Body of pancreas (tissue), 4 donors: ENCODE measurements around the gene ROBO2. TPM values are rescaled to one million over a fixed set of nuclear protein-coding genes. Genes with fewer than 3 reads are reported as not detected.

Source experiments
- ATAC-seq: fragments of 150-250 bp; one replicate; pipeline ENCODE4 v1.9.1; 2016
- DNase-seq, 4 donors: peaks; one replicate each; pipeline ENCODE4 v3.0.0-alpha.2; 2019
- H3K27ac ChIP-seq, 4 donors: fragments of 200-600 bp; sonication (generic); 1 replicate in 3 of 4; 2 replicates in 1 of 4; pipeline versions ENCODE4 v1.5.1 to v1.6.1; 2016 to 2019; ENCODE audit warnings: mild to moderate bottlenecking in 1 of 4, mixed read lengths in 1 of 4, moderate library complexity in 1 of 4
- H3K27me3 ChIP-seq, 2 donors: fragments of 200-600 bp; sonication (generic); one replicate each; pipeline ENCODE4 v1.6.0; 2016; ENCODE audit warnings: mild to moderate bottlenecking in 1 of 2
- H3K36me3 ChIP-seq, 2 donors: fragments of 200-600 bp; sonication (generic); replicated peaks in 1 of 2; 2 replicates each; pipeline ENCODE4 v1.5.1; 2016; ENCODE audit warnings: low read depth in 2 of 2; ENCODE audit not compliant: insufficient read depth in 1 of 2
- H3K4me1 ChIP-seq: fragments of 200-600 bp; sonication (generic); one replicate; pipeline ENCODE4 v1.6.0; 2016
- H3K4me3 ChIP-seq, 2 donors: fragments of 200-600 bp; sonication (generic); 1 replicate in 1 of 2; 2 replicates in 1 of 2; pipeline ENCODE4 v1.5.1; 2016 to 2019
- H3K9me3 ChIP-seq, 3 donors: fragments of 200-600 bp; sonication (generic); 1 replicate in 2 of 3; 2 replicates in 1 of 3; pipeline ENCODE4 v1.5.1; 2016
- CTCF ChIP-seq, 7 experiments: fragments of 450-650 bp in 4 of 7; fragments of 200-600 bp in 3 of 7; sonication (generic) in 3 of 7; IDR thresholded peaks; one replicate each; pipeline ENCODE4 v1.5.1; 2016 to 2019; ENCODE audit warnings: antibody characterized with exemption in 7 of 7
- POLR2A ChIP-seq, 3 donors: fragments of 450-650 bp; IDR thresholded peaks; one replicate each; pipeline ENCODE4 v1.6.1; 2016; ENCODE audit warnings: antibody characterized with exemption in 3 of 3, mild to moderate bottlenecking in 2 of 3
- WGBS, 2 donors: methylation state at CpG; one replicate each; pipeline ENCODE4 v1.1.5; 2017; 5-methylcytosine and 5-hydroxymethylcytosine counted together
- intact Hi-C: fragments of 100-400 bp; cut with DNase I; formaldehyde crosslinking; loops from one replicate; pipeline ENCODE4 v1.15.1; 2023
- total RNA-seq, 2 donors: library from RNA; depleted of rRNA; stranded (reverse); fragments of >200 nt; gene quantifications; one replicate each; pipeline ENCODE4 v1.1.0, GENCODE V29; 2016

The ROBO2 gene
- total RNA-seq, 2 donors from 2014 or later = 1.3 to 3.0 TPM

GRCh38 chr3:77536038-77536775 is 496.3 kb downstream of the ROBO2 start:
- H3K4me3 ChIP-seq = no peak overlapping the region
- H3K4me1 ChIP-seq = no peaks in the 10 kb centered on the region
- H3K27me3 ChIP-seq = no peaks in the 10 kb centered on the region
- WGBS, 2 donors = 59 to 76% methylated on average over 3 of the region's 3 CpGs
- intact Hi-C loops = no loop called here
- DNase-seq = no peak
- ATAC-seq = no peak
- H3K36me3 ChIP-seq = no peaks in the 10 kb centered on the region
- TF ChIP-seq POLR2A (IDR thresholded peaks at IDR 0.05) (no peak), CTCF (IDR thresholded peaks at IDR 0.05) (no peak)
- H3K9me3 ChIP-seq = peaks cover 0 to 6% (median 0%) of the 10 kb centered on the region in 3 donors
- H3K27ac ChIP-seq = no peak overlapping the region

DNA sequence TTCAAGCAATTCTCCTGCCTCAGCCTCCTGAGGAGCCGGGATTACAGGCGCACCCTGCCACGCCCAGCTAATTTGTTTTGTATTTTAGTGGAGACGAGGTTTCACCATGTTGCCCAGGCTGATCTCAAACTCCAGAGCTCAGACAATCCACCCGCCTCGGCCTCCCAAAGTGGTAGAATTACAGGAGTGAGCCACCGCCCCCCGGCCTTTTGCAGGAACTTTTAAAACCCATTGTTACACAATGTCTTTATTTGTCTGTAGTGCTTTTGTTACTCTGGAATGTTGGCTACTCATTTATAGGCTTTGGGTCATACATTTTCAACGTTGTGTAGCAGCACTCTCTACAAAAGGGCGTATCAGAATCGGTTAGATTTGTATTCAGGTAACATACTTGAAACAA is 499.1 kb downstream of the ROBO2 start:
- intact Hi-C loops = no loop called here
- TF ChIP-seq POLR2A (IDR thresholded peaks at IDR 0.05) = no peak
- TF ChIP-seq CTCF (IDR thresholded peaks at IDR 0.05) = no peak
- Histone ChIP-seq H3K27me3 (no peaks in the 10 kb centered on the region), H3K4me3 (no peak overlapping the region), H3K9me3 (no peaks in the 10 kb centered on the region), H3K36me3 (no peaks in the 10 kb centered on the region), H3K27ac (no peak overlapping the region), H3K4me1 (no peaks in the 10 kb centered on the region)
- peak; percentile 67 for ATAC-seq
- 57 to 72% methylated on average over 11 of the region's 11 CpGs for WGBS, 2 donors
- peak in 1 of 4 donors; percentile 12 for DNase-seq

- Histone ChIP-seq H3K9me3 (no peaks in the 10 kb centered on the region), H3K27me3 (no peaks in the 10 kb centered on the region), H3K4me3 (no peak overlapping the region), H3K36me3 (no peaks in the 10 kb centered on the region), H3K4me1 (no peaks in the 10 kb centered on the region), H3K27ac (no peak overlapping the region)
- WGBS, 2 donors = 22% methylated on average over 1 to 2 of the region's 2 CpGs
- intact Hi-C loops = no loop called here
- DNase-seq (no peak), ATAC-seq (peak; percentile 50)
- TF ChIP-seq POLR2A (IDR thresholded peaks at IDR 0.05) (no peak), CTCF (IDR thresholded peaks at IDR 0.05) (no peak)
These were observed 499.8 kb downstream of the ROBO2 start for GRCh38 chr3:77539677-77540076.

DNA sequence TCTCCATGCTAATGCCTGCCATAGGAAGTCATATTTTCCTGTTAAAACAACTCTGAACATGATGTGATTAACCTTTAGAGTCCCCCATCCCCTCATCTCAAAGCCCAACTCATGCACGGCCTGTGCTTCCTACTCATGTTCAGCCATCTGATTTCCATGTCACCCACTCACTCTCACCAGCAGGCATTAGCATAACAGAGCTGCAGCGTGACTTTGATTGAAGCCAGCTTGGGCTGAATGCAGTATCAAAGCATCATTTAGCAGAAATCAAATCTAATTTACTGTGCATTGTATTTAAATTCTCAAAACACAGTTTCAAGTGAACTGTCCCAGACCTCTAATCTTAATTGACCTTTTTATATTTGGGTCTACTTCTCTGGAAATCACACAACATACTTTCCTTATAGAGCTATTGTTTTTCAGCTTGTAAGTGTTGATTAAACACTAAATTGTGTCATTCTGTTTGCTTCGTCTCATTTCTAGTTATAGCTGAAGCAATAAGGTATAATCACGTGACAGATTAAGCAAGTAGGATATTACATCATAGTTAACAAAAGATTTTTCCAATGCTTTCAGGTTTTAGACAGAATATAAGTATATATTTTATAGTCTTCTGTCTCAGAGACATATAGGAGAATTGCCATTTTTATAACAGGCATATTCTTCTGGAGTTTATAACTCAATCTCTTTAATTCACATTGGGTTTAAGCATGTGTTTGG is 501.5 kb downstream of the ROBO2 start:
- peaks cover 2% of the 10 kb centered on the region for H3K4me1 ChIP-seq
- WGBS, 2 donors = 47 to 49% methylated on average over 4 of the region's 4 CpGs
- intact Hi-C loops = no loop called here
- H3K36me3 ChIP-seq = no peaks in the 10 kb centered on the region
- no peak overlapping the region for H3K4me3 ChIP-seq
- no peak for TF ChIP-seq CTCF (IDR thresholded peaks at IDR 0.05)
- TF ChIP-seq POLR2A (IDR thresholded peaks at IDR 0.05) = no peak
- ATAC-seq (no peak), DNase-seq (no peak)
- H3K9me3 ChIP-seq = no peaks in the 10 kb centered on the region
- no peak overlapping the region for H3K27ac ChIP-seq
- H3K27me3 ChIP-seq = no peaks in the 10 kb centered on the region
